Body of pancreas (tissue), 4 donors: ENCODE data around the gene PHYHIPL. TPM values are rescaled to one million over a fixed set of nuclear protein-coding genes. Genes with fewer than 3 reads are reported as not detected.

Experiments used
- ATAC-seq: fragments of 150-250 bp; one replicate; pipeline ENCODE4 v1.9.1; 2016
- DNase-seq, 4 donors: peaks; one replicate each; pipeline ENCODE4 v3.0.0-alpha.2; 2019
- H3K27ac ChIP-seq, 4 donors: fragments of 200-600 bp; sonication (generic); 1 replicate in 3 of 4; 2 replicates in 1 of 4; pipeline versions ENCODE4 v1.5.1 to v1.6.1; 2016 to 2019; ENCODE audit warnings: mild to moderate bottlenecking in 1 of 4, mixed read lengths in 1 of 4, moderate library complexity in 1 of 4
- H3K27me3 ChIP-seq, 2 donors: fragments of 200-600 bp; sonication (generic); one replicate each; pipeline ENCODE4 v1.6.0; 2016; ENCODE audit warnings: mild to moderate bottlenecking in 1 of 2
- H3K36me3 ChIP-seq, 2 donors: fragments of 200-600 bp; sonication (generic); replicated peaks in 1 of 2; 2 replicates each; pipeline ENCODE4 v1.5.1; 2016; ENCODE audit warnings: low read depth in 2 of 2; ENCODE audit not compliant: insufficient read depth in 1 of 2
- H3K4me1 ChIP-seq: fragments of 200-600 bp; sonication (generic); one replicate; pipeline ENCODE4 v1.6.0; 2016
- H3K4me3 ChIP-seq, 2 donors: fragments of 200-600 bp; sonication (generic); 1 replicate in 1 of 2; 2 replicates in 1 of 2; pipeline ENCODE4 v1.5.1; 2016 to 2019
- H3K9me3 ChIP-seq, 3 donors: fragments of 200-600 bp; sonication (generic); 1 replicate in 2 of 3; 2 replicates in 1 of 3; pipeline ENCODE4 v1.5.1; 2016
- POLR2A ChIP-seq, 3 donors: fragments of 450-650 bp; IDR thresholded peaks; one replicate each; pipeline ENCODE4 v1.6.1; 2016; ENCODE audit warnings: antibody characterized with exemption in 3 of 3, mild to moderate bottlenecking in 2 of 3
- WGBS, 2 donors: methylation state at CpG; one replicate each; pipeline ENCODE4 v1.1.5; 2017; 5-methylcytosine and 5-hydroxymethylcytosine counted together
- intact Hi-C: fragments of 100-400 bp; cut with DNase I; formaldehyde crosslinking; loops from one replicate; pipeline ENCODE4 v1.15.1; 2023
- total RNA-seq, 2 donors: library from RNA; depleted of rRNA; stranded (reverse); fragments of >200 nt; gene quantifications; one replicate each; pipeline ENCODE4 v1.1.0, GENCODE V29; 2016
- TF ChIP-seq, protein P1 (sequence below), 7 experiments: fragments of 450-650 bp in 4 of 7; fragments of 200-600 bp in 3 of 7; sonication (generic) in 3 of 7; IDR thresholded peaks; one replicate each; pipeline ENCODE4 v1.5.1; 2016 to 2019; ENCODE audit warnings: antibody characterized with exemption in 7 of 7

The PHYHIPL gene
- total RNA-seq, 2 donors from 2014 or later = 0.33 to 4.9 TPM

DNA sequence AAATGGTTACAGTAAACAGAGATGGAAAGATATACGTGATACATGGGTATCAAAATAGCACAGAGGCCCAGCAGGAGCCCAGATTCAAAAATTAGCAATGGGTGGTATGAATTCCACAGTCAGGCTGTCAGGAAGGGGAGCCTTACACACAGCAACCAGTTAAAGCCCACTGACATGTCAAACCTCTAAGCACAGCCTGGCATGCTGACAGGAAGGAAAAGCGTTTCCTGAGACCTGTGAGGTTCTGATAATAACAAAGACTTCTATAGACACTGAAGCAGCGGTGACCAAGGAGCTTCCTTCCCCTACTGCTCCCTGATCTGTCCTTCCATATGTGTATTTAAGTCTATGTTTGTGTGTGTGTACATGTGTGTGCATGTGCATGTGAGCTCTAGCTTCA is 89.9 kb downstream of the PHYHIPL start:
- WGBS, 2 donors = 71 to 77% methylated on average over 3 of the region's 3 CpGs
- intact Hi-C loops = no loop called here

DNA sequence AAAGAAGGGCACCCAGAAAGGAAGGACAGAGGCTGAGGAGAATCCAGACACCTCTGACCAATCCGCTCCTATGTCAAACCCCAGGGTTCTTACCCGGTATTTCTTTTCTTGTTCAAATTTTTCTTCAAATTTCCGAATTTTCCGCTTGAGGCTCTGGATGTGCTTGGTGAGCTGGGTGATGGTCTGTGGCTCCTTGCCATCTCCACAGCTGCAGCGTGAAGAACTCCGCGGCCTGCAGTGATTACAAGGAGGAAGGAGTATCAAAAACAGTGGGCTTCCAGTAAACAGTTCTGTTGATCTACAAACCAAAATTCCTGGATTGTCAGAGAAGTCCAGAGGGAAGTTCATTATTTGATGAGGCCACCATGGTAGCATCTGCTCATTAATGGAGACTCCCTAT is 92.0 kb downstream of the PHYHIPL start:
- ATAC-seq (no peak), DNase-seq (no peak)
- no peak for TF ChIP-seq POLR2A (IDR thresholded peaks at IDR 0.05)
- TF ChIP-seq, protein P1, sequence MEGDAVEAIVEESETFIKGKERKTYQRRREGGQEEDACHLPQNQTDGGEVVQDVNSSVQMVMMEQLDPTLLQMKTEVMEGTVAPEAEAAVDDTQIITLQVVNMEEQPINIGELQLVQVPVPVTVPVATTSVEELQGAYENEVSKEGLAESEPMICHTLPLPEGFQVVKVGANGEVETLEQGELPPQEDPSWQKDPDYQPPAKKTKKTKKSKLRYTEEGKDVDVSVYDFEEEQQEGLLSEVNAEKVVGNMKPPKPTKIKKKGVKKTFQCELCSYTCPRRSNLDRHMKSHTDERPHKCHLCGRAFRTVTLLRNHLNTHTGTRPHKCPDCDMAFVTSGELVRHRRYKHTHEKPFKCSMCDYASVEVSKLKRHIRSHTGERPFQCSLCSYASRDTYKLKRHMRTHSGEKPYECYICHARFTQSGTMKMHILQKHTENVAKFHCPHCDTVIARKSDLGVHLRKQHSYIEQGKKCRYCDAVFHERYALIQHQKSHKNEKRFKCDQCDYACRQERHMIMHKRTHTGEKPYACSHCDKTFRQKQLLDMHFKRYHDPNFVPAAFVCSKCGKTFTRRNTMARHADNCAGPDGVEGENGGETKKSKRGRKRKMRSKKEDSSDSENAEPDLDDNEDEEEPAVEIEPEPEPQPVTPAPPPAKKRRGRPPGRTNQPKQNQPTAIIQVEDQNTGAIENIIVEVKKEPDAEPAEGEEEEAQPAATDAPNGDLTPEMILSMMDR (IDR thresholded peaks at IDR 0.05) = no peak
- Histone ChIP-seq H3K36me3 (no peaks in the 10 kb centered on the region), H3K4me1 (no peaks in the 10 kb centered on the region), H3K9me3 (no peaks in the 10 kb centered on the region), H3K27ac (no peak overlapping the region), H3K27me3 (no peaks in the 10 kb centered on the region), H3K4me3 (no peak overlapping the region)
- 92 to 93% methylated on average over 7 of the region's 7 CpGs for WGBS, 2 donors
- intact Hi-C loops = no loop called here

More for the DNA sequence above, 89.9 kb downstream of the PHYHIPL start:
- DNase-seq (no peak), ATAC-seq (no peak)
- TF ChIP-seq, protein P1 (IDR thresholded peaks at IDR 0.05) = no peak
- TF ChIP-seq POLR2A (IDR thresholded peaks at IDR 0.05) = no peak
- Histone ChIP-seq H3K27ac (no peak overlapping the region), H3K27me3 (no peaks in the 10 kb centered on the region), H3K4me1 (no peaks in the 10 kb centered on the region), H3K4me3 (no peak overlapping the region), H3K9me3 (no peaks in the 10 kb centered on the region), H3K36me3 (no peaks in the 10 kb centered on the region)

- H3K4me3 ChIP-seq = no peak overlapping the region
- H3K9me3 ChIP-seq = no peaks in the 10 kb centered on the region
- no peak overlapping the region for H3K27ac ChIP-seq
- intact Hi-C loops = no loop called here
- TF ChIP-seq, protein P1 (IDR thresholded peaks at IDR 0.05) = no peak
- no peak for TF ChIP-seq POLR2A (IDR thresholded peaks at IDR 0.05)
- ATAC-seq (no peak), DNase-seq (no peak)
- no peaks in the 10 kb centered on the region for H3K36me3 ChIP-seq
- H3K4me1 ChIP-seq = no peaks in the 10 kb centered on the region
- H3K27me3 ChIP-seq = no peaks in the 10 kb centered on the region
- 93 to 98% methylated on average over 6 of the region's 6 CpGs for WGBS, 2 donors
Measured at GRCh38 chr10:59269651-59270050, 93.2 kb downstream of the PHYHIPL start.

- no peak for DNase-seq
- no peak for TF ChIP-seq POLR2A (IDR thresholded peaks at IDR 0.05)
- TF ChIP-seq, protein P1 (IDR thresholded peaks at IDR 0.05) = no peak
- WGBS, 2 donors = 74 to 78% methylated on average over 3 of the region's 3 CpGs
Measured at GRCh38 chr10:59270492-59270891, 94.0 kb downstream of the PHYHIPL start.

DNA sequence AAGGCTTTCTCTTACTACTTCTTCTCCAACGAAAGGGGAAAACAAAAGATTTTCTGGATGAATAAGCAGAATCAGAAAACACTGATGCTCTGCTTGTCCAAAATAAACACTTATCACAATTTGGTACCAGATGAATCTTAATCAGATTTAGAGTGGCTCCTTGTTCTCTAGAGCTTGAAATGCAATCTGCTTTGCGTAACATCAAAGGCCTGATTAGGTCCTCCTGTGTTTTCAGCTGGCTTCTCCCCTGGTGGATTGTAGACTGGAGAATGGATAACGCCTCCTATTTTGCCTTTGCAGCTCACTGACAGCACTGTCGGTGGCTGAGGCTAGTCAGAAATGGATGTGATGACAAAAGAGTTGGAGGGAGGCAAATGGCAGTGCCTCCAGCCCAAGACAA is 94.7 kb downstream of the PHYHIPL start:
- H3K4me1 ChIP-seq = no peaks in the 10 kb centered on the region

More at GRCh38 chr10:59270492-59270891, 94.0 kb downstream of the PHYHIPL start:
- intact Hi-C loops = no loop called here
- Histone ChIP-seq H3K9me3 (no peaks in the 10 kb centered on the region), H3K4me1 (no peaks in the 10 kb centered on the region), H3K36me3 (no peaks in the 10 kb centered on the region), H3K27me3 (no peaks in the 10 kb centered on the region), H3K27ac (no peak overlapping the region), H3K4me3 (no peak overlapping the region)
- no peak for ATAC-seq

More for the DNA sequence above, 94.7 kb downstream of the PHYHIPL start:
- H3K27ac ChIP-seq = no peak overlapping the region
- no peak for DNase-seq
- intact Hi-C loops = no loop called here
- WGBS, 2 donors = 74 to 89% methylated on average over 3 to 4 of the region's 4 CpGs
- H3K27me3 ChIP-seq = no peaks in the 10 kb centered on the region
- no peak overlapping the region for H3K4me3 ChIP-seq
- ATAC-seq = no peak
- TF ChIP-seq POLR2A (IDR thresholded peaks at IDR 0.05) = no peak
- TF ChIP-seq, protein P1 (IDR thresholded peaks at IDR 0.05) = no peak
- H3K36me3 ChIP-seq = no peaks in the 10 kb centered on the region
- no peaks in the 10 kb centered on the region for H3K9me3 ChIP-seq
